ENCODE results near the gene DISP2. TPM values are rescaled to one million over a fixed set of nuclear protein-coding genes. Genes with fewer than 3 reads are reported as not detected.

DISP2 gene
- total RNA-seq, 1 donor from 2014 or later, result 0.76 TPM

DNA sequence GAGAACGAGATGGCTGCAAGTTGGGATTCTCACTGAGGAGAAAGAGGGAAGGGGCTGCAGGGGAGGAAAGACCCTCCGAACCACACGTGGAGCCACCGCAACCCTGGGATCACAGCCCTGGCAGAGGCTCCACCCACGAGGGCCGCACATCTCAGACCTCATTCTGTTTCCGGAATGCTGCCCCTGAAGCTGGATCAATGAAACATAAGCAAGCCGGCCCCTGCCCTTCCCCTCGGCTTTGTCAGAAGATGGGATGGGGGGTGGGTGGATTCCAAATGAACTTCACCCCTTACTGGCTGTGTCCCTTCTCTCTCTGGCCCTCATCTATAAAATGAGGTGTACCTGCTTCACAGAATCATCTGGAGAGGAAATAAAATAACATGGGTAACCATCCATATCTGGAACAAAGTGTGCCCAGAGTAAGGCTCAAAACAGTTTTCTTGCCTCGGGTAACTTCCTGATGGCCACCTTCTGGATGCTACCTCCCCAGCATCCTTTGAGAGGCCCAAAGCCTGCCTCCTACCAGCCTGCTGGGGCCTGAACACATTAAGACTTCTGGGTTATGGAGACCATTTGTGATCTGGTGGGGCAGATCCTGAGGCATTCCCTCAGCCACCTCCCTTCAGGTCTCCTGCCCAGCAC, 12.7 kb upstream of the DISP2 start:
- H3K36me3 Mint-ChIP-seq, result no peaks in the 10 kb centered on the region
- no peak for DNase-seq (ENCODE audit: low spot score in 2 of 2, unreplicated experiment in 2 of 2)
- H3K4me1 Mint-ChIP-seq, result peaks cover 32% of the 10 kb centered on the region
- no peak overlapping the region for H3K4me3 Mint-ChIP-seq
- no peaks in the 10 kb centered on the region for H3K27me3 Mint-ChIP-seq (ENCODE audit: low read depth)
- no peak overlapping the region for H3K27ac Mint-ChIP-seq
- TF ChIP-seq, protein P1, sequence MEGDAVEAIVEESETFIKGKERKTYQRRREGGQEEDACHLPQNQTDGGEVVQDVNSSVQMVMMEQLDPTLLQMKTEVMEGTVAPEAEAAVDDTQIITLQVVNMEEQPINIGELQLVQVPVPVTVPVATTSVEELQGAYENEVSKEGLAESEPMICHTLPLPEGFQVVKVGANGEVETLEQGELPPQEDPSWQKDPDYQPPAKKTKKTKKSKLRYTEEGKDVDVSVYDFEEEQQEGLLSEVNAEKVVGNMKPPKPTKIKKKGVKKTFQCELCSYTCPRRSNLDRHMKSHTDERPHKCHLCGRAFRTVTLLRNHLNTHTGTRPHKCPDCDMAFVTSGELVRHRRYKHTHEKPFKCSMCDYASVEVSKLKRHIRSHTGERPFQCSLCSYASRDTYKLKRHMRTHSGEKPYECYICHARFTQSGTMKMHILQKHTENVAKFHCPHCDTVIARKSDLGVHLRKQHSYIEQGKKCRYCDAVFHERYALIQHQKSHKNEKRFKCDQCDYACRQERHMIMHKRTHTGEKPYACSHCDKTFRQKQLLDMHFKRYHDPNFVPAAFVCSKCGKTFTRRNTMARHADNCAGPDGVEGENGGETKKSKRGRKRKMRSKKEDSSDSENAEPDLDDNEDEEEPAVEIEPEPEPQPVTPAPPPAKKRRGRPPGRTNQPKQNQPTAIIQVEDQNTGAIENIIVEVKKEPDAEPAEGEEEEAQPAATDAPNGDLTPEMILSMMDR (IDR thresholded peaks at IDR 0.05; ENCODE audit: unreplicated experiment), result no peak
- no peaks in the 10 kb centered on the region for H3K9me3 Mint-ChIP-seq

DNA sequence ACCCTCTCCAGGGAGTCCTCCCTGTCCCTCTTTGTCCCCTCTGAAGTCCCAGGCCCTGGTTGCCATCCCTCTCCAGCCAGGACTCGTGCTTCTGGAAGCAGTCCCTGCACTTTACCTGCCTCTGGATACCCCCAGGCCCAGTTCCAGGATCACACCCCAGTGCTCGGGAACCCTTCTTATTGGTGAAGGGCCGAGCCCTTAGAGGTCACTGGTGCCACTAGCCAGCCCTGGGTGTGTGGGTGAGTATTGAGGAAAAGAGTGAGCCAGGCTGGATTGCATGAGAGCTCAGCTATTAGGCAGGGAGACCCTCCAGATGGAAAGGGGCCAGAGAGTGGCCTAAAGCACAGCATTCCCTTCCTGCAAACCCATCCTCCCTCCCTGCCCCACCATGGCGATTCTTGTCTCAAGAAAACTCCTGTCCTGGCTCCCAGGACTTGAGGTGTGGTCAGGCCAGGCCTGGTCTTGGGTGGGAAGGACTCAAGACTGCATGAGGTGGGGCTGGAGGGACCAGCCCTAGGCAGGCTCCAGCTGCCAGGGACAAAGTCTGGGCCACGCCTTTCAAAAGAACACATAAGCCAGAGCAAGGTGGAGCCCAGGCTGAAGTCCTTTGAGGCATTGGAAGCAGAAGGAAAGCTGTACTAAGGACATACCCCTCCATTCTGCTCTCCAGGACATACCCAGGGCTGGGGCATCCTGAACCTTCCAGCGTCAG, 12.0 kb upstream of the DISP2 start:
- Mint-ChIP-seq H3K4me1 (peaks cover 26% of the 10 kb centered on the region), H3K27me3 (ENCODE audit: low read depth) (no peaks in the 10 kb centered on the region), H3K4me3 (no peak overlapping the region), H3K36me3 (no peaks in the 10 kb centered on the region), H3K9me3 (no peaks in the 10 kb centered on the region), H3K27ac (no peak overlapping the region)
- TF ChIP-seq, protein P1 (IDR thresholded peaks at IDR 0.05; ENCODE audit: unreplicated experiment), result no peak
- DNase-seq (ENCODE audit: low spot score in 2 of 2, unreplicated experiment in 2 of 2), result no peak

DNA sequence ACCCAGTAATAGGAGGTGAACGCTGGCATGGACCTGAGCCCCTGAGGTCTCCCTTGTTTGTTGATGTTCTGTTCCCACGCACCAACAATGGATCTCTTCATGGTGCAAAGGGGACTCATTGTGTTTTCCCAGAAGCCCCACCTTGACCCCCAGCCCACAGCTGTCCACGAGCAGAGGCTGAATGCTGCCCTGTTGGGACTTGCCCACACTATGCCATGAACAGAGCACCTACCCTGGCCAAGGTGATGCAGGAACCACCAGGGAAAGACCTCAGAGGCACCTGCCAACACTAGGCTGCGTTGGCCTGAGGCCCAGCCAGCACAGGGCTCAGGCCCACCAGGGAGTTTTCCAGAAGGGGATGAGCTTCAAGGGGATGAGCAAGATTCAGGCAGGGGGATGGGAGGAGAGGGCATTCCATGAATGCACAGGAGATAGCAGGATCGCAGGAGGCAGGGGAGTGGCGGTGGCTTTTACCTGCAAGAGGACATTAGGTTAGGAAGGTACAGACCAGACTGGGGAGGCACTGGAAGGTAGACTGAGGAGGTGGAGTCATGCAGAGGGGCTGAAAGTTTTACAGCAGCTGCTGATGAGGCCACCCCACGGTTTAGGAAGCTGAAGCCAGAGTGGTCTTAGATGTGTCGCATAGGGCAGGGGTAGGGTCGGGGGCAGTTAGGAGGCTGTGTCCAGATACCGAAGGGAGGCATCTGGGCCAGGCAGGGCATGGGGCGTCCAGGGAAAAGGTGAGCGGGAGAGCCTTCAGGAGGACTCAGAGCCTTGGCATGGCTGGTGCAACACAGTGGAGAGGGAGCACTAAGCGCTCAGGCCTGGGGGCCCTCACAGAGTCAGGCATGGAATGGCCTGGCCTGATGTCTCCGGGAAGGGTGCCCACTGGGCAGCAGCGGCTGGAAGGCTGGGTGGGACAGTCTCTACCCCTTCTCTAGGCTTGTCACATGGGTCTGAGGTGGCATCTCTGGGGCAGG, 11.2 kb upstream of the DISP2 start:
- peaks cover 20% of the 10 kb centered on the region for H3K4me1 Mint-ChIP-seq
- no peak overlapping the region for H3K27ac Mint-ChIP-seq
- H3K9me3 Mint-ChIP-seq, result no peaks in the 10 kb centered on the region
- no peak overlapping the region for H3K4me3 Mint-ChIP-seq
- TF ChIP-seq, protein P1 (IDR thresholded peaks at IDR 0.05; ENCODE audit: unreplicated experiment), result no peak
- peaks cover 1% of the 10 kb centered on the region for H3K27me3 Mint-ChIP-seq (ENCODE audit: low read depth)
- no peak for DNase-seq (ENCODE audit: low spot score in 2 of 2, unreplicated experiment in 2 of 2)
- H3K36me3 Mint-ChIP-seq, result no peaks in the 10 kb centered on the region

DNA sequence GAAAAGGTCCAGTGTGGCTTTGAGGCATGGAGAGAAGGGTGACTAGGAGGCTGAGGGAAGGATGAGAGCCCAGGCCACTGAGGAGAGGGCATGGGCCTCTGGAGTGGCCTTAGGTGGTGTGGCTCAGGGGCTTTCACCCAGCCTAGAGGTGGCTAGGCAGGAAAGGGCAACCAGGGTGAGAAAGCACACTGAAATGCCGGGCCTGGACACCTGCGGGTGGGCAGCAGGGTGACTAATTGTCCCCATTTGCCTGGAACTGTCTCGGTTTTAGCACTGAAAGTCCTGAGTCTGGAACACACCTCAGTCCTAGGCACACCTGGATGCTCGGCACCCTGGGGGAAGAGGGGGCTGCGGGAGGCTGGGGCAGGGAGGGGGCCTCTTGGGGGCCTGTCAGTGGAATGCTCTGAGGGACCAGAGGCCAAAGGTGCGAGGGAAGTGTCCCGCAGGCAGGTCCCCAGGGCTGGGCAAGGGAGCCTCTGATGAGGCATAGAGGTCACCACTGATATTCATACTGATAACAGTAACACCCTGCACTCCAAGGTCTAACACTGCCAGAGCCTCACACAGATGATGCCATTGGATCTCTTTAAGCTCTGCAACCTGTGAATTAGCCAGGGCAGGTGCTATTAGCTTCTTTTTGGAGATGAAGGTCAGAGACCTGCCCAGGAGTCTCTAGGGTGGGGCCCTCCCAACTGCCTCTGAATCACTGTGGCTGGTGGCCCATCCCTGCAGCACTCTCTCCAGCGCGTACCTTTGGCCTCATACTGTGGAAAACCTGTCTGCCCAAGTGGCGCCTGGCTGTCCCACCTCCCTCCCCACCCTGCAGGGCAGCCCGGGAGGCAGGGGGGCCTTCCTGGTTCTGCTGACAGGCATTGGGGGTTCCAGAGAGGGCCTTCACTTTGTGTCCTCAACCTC, 10.2 kb upstream of the DISP2 start:
- TF ChIP-seq, protein P1 (IDR thresholded peaks at IDR 0.05; ENCODE audit: unreplicated experiment), result no peak
- Mint-ChIP-seq H3K36me3 (no peaks in the 10 kb centered on the region), H3K4me3 (no peak overlapping the region), H3K27me3 (ENCODE audit: low read depth) (peaks cover 5% of the 10 kb centered on the region), H3K27ac (no peak overlapping the region), H3K4me1 (peaks cover 17% of the 10 kb centered on the region), H3K9me3 (no peaks in the 10 kb centered on the region)
- no peak for DNase-seq (ENCODE audit: low spot score in 2 of 2, unreplicated experiment in 2 of 2)

DNA sequence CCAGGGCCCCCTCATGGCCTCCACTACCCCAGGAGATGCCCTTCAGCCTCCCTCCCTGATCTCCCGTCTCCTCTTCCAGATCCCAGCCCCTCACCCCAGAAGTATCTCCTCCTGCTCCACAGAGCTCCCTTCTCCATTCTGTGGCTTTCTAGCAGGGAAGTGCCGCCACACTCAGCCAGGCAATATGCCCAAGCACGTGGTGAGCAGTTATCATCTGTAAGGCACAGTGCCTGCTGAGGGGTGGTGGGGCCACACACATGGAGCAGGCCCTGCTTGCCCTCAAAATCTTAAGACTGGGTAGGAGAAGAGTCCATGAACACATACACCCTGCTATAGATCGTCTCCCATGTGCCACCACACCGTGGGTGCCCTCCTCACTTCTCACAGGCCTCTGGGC, 9.5 kb upstream of the DISP2 start:
- no peaks in the 10 kb centered on the region for H3K36me3 Mint-ChIP-seq
- no peak overlapping the region for H3K27ac Mint-ChIP-seq
- peaks cover 5% of the 10 kb centered on the region for H3K27me3 Mint-ChIP-seq (ENCODE audit: low read depth)
- no peak overlapping the region for H3K4me3 Mint-ChIP-seq
- no peak for DNase-seq (ENCODE audit: low spot score in 2 of 2, unreplicated experiment in 2 of 2)
- TF ChIP-seq, protein P1 (IDR thresholded peaks at IDR 0.05; ENCODE audit: unreplicated experiment), result no peak
- peaks cover 10% of the 10 kb centered on the region for H3K4me1 Mint-ChIP-seq
- no peaks in the 10 kb centered on the region for H3K9me3 Mint-ChIP-seq
